ENCODE data around the gene ATE1.
"Not testable (repeated sequence)": the region's sequence is repeated elsewhere in the genome, so short reads cannot be mapped to it uniquely, and the experiment has no call there.

The ATE1 gene

GRCh38 chr10:121832647-121833046 is 95.2 kb downstream of the ATE1 start:
- no peak overlapping the region for H3K4me3 ChIP-seq (ENCODE audit: low read depth, low read length)
- no peak for DNase-seq (ENCODE audit: low read depth)
- no peak for TF ChIP-seq CTCF (conservative IDR thresholded peaks at IDR 0.05; ENCODE audit: low read depth, low read length)

DNA sequence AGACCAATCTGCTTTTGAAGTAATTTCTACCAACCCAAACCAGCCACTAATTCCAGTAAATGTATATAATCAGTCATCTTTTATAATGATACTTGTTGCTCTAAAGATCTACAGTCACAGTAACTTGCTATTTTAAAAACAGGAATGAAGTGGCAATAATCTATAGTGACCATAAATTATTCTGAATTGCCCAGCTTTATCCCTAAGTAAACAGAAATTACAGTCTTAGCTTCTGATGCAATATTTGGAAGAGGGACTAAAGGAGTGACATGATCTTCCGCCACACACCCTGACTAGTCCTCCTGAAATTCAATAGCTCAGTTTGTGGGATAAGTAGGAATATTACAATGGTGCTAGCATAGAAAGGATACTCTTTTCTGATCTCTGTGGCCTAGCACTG is 96.1 kb downstream of the ATE1 start:
- DNase-seq (ENCODE audit: low read depth): no peak
- no peak for TF ChIP-seq CTCF (conservative IDR thresholded peaks at IDR 0.05; ENCODE audit: low read depth, low read length)
- no peak overlapping the region for H3K4me3 ChIP-seq (ENCODE audit: low read depth, low read length)

- H3K4me3 ChIP-seq (ENCODE audit: low read depth, low read length): no peak overlapping the region
- no peak for DNase-seq (ENCODE audit: low read depth)
- TF ChIP-seq CTCF (conservative IDR thresholded peaks at IDR 0.05; ENCODE audit: low read depth, low read length): no peak
Measured at GRCh38 chr10:121831237-121831636, 96.6 kb downstream of the ATE1 start.

DNA sequence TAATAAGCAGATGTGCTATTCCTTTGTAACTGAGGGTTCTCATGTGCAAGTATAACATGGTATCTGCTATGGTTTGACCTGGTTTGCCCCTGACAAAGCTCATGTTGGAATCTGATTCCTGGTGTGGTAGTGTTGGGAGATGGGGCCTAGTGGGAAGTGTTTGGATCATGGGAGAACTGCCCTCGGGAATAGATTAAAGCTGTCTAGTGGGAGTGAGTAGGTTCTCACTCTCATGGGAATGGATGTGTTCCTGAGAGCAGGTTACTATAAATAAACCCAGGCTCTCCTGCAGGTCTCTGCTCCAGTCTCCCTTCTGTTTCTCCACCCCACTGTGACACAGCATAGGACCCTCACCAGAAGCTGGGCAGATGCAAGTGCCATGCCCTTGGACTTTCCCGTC is 97.7 kb downstream of the ATE1 start:
- TF ChIP-seq CTCF (conservative IDR thresholded peaks at IDR 0.05; ENCODE audit: low read depth, low read length): no peak
- H3K4me3 ChIP-seq (ENCODE audit: low read depth, low read length): no peak overlapping the region
- no peak for DNase-seq (ENCODE audit: low read depth)

- TF ChIP-seq CTCF (conservative IDR thresholded peaks at IDR 0.05; ENCODE audit: low read depth, low read length): no peak
- H3K4me3 ChIP-seq (ENCODE audit: low read depth, low read length): no peak overlapping the region
- DNase-seq (ENCODE audit: low read depth): no peak
Measured at GRCh38 chr10:121828045-121828444, 99.8 kb downstream of the ATE1 start.

DNA sequence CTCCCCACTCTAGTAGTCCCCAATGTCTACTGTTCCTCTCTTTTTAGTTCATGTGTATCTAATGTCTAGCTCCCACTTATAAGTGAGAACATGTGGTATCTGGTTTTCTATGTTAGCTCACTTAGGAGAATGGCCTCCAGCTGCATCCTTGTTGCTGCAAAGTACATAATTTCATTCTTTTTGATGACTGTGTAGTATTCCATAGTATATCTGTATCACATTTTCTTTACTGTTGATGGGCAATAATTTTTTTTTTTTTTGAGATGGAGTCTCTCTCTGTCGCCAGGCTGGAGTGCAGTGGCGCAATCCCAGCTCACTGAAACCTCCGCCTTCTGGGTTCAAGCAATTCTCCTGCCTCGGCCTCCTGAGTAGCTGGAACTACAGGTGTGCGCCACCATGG is 101.1 kb downstream of the ATE1 start:
- DNase-seq (ENCODE audit: low read depth); H3K4me3 ChIP-seq (ENCODE audit: low read depth, low read length): not testable (repeated sequence)

DNA sequence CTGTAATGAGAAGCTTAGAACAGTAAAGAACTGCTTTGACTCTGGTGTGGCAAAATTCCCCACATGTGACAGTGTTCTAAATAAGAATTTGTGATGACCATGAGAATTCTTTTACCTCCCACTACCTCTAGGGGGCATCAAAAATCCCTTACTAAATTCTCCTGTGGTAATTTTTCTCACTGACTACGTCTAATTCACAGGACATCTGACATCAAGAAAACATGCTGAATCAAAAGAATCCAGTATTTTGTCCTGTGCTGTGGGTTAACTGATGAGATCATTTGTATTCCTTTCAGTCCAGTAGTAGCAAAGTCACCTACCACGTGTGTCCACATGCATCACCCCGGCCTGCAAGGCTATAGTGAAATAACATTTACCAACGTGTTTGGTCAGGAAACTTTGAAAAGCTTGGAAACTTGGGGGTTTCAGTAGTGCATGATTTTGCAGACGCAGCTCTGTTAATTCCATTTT is 103.8 kb downstream of the ATE1 start:
- no peak overlapping the region for H3K4me3 ChIP-seq (ENCODE audit: low read depth, low read length)
- peak; percentile 68 for TF ChIP-seq CTCF (conservative IDR thresholded peaks at IDR 0.05; ENCODE audit: low read depth, low read length)
- peak; percentile 81 for DNase-seq (ENCODE audit: low read depth)

GRCh38 chr10:121822724-121823123 is 105.1 kb downstream of the ATE1 start:
- TF ChIP-seq CTCF (conservative IDR thresholded peaks at IDR 0.05; ENCODE audit: low read depth, low read length): no peak
- DNase-seq (ENCODE audit: low read depth): no peak

More at GRCh38 chr10:121822724-121823123, 105.1 kb downstream of the ATE1 start:
- no peak overlapping the region for H3K4me3 ChIP-seq (ENCODE audit: low read depth, low read length)
